GM18907 (cell line): Measurements from ENCODE around the gene SS18L1.
A peak's percentile ranks its signal among the peaks of the same experiment; 100 is the strongest.
"Not testable (repeated sequence)": the region's sequence is repeated elsewhere in the genome, so short reads cannot be mapped to it uniquely, and the experiment has no call there.

Experiments
- ATAC-seq: cut with Tn5 transposase; IDR thresholded peaks from one replicate; pipeline ENCODE4 v1.9.1; 2021; ENCODE audit warnings: mild to moderate bottlenecking, moderate library complexity; ENCODE audit not compliant: unreplicated experiment

The SS18L1 gene

DNA sequence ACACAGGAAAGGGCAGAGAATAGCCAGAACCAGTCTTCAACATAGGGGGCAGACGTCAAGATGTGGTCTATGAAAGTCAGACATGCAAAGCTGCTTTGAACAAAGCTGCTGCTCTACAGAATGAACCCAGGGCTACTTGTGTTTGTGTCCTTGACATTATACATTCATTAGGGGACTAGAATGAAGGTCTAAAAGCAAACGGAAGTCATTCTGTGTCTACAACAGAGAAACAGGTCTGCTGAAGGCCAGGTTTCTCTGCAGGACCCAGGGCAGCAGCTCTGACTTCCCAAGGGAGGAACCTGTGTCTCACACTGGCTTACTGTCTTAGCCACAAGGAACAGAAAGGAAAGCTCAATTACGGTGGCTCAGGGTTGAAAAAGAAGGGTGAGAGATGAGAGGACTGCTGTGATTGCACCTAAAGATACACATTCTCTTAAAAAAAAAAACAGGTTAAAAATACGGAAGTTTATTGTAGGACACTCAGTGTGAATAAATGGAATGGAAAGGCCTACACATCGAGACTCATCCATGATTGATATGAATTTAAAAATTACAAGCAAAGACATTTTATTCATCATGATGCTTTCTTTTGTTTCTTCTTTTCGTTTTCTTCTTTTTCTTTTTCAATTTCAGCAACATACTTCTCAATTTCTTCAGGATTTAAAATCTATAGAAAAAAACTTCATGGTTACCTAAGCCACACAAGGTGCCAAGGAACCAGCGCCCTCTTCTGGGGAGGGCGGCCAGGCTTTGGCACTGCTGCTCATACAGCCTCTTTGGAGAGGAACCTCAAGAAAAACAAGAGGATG lies 7.1 kb upstream of the SS18L1 start:
- no peak for ATAC-seq

DNA sequence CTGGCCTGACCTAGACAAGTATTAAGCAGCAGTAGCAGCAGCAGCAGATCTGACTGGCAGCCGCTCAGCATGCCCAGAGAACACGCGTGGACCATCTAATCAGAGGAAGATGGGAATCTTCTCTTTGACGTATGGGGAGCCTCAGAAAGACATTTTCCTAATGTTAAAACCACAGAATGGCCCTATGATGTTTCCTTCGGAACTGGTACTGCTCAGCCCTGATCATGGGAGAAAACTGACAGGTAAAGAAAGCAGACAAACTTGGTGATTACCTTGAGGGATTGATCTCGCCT lies 6.5 kb upstream of the SS18L1 start:
- ATAC-seq, result no peak

DNA sequence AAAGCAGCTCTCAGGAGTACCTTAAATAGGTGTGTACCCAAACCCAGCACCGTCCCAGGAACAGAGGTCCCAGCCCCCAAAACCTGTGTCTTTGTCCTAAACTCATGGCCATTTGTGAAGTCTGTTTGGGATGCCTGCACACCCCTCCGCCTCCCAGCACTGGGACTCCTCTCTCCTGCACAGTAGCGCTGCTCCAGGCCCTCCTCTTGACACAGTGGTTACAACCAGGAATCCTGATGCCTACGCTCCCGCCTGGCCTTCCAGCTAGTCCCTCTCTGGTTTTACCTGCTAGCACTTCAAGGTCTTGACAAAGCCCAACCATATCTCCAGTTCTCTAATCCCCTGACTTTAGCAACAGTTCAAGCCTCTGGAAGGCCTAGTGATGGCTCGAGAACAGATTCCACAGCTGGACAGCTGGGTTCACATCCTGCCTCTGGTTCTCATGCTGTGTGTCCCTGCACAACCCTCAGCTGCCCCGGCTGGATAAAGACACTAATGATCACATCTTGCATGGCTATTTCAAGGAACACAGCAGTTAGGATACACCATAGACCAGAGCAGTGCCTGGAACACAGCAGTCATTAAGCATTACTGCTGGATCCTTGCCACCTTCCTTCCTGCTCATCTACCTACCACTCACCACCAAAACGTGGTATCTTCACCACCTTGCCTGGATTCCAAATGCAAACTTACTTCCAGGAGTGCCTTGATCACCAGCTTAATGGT lies 5.9 kb upstream of the SS18L1 start:
- no peak for ATAC-seq

DNA sequence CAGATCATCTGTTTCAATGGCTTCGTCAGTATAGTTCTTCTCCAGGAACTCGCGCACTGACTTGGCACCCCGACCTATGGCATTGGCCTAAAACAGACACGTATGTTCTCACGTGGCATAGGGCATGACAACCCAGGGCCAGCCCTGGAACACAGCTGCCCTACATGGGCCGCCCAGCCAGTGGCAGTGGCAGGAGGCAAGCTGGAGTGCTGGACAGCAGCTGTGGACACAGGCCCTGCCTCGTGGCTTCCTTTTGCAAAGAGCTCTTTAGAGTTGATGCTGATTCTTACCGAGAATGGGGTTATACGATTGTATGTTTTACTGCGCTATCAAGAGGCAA lies 5.4 kb upstream of the SS18L1 start:
- ATAC-seq, result no peak

DNA sequence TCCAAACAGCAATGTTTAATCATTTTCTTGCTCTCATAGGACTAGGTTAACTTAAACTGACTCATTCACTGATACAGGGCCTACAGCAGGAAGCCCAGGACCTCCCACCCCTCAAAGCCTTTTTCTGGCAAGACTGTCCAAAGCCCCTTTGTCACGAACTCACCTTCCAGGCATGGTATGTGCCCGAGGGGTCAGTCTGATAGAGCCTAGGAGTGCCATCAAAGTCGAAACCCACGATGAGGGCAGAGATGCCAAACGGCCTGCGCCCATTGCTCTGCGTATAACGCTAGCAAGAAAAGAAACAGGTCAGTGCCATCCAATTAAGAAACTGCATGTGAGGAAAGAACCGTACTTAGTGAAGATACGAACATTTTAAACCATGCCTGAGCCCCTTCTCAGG lies 4.7 kb upstream of the SS18L1 start:
- no peak for ATAC-seq

DNA sequence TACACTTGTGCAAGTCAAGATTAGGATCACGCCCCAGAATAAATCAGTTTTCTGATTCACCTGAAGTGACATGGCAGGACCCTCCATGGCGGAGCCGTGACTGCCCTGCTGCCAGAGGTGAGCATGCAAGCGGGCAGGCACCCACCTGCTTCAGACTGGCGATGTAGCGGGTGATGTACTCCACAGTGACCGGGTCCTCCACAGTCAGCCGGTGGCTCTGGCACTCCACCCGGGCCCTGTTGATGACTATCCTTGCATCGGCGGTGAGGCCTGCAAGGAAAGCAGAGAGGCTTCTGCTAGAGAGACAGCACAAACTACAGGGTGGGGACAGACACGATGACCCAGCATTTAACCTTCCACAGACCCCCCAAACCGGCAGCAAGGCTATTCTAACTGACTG lies 3.9 kb upstream of the SS18L1 start:
- ATAC-seq, result no peak

DNA sequence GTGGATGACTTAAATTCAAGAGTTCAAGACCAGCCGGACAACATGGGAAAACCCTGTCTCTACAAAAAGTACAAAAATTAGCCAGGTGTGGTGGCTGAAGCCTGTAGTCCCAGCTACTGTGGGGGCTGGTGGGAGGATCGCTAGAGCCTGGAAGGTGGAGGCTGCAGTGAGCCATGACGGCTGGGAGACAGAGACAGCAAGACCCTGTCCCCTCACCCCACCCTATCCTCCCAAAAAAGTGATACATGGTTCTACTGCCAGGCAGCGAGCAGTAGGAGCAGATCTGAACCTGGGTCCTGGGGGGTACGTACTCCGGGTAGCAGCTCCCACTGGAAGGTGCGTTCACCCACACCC lies 2.5 kb upstream of the SS18L1 start:
- ATAC-seq, result no peak

DNA sequence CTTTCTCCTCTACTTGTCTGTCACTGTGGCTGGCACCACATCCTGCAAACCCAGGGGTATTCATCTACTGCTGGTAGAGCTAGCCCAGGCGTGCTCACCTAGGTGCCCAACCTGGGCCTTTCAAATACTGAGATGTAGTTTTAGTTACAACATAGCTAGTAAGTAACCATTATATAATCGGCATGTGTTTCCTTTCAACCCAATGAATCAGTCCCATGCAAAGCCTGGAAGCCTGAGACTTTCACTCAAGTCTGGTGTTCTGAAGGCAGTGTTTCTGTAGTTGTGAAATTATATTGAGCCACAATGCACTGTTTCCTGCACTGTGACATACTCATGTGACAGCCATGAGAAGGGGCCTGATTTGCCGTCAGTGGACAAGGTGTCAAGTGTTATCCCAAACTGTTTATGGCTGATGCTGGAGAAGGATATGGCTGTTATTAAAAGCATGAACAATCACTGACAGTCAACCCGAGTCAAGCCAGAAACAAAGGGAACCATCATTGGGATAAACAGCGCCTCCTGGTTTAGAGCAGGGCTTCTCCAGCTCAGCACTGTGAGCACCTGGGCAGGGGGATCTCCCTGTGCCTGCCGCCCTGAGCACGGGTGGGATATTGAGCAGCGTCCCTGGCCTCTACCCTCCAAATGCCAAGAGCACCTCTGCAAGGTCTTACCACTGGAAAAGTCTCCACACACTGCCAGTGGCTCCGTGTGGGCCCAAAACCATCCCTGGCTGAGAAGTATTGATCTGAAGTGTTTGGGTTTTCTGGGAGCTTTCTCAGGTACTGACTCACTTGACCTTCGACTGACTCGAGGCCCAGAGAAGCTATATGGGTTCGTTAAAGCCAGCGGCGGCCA lies 1.9 kb upstream of the SS18L1 start:
- no peak for ATAC-seq

DNA sequence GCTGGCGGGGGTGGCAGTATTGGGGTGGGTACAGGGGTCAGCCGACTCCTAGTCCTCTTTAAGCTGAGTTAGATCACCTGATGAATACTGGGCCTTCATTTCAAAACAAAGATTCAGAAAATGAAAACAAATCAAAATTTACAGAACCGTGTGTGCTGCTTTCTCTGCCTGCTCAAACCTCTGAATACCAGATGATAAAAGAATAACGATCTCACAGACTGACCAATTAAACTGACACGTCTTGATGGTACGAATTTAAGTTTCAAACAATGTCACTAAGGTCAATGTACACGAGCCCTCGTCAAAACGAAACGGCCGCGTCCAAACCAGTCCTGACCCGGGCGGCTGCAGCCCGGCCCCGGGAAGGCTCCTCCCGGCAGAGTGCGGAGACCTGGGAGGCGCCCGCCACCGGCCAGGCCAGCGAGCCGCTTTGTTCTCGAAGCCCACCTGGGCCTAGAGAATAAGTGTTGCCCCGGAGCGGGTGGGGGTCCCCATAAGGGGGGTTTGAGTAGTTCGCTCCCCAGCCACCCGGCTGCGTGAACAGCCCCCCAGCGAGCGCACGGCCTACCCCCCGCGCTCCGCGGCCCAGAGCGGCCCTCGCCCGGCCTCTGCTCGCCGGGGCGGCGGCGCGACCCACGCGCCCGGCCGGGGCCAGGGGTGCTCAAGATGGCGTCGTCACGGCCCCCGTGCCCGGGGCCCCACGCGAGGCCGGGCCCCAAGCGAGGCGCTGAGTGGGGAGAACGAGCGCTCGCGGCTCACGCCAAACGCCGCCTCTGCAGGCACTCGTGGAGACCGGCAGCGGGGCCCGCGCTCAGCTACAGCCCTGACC lies 1.1 kb upstream of the SS18L1 start:
- ATAC-seq, result peak; percentile 28

DNA sequence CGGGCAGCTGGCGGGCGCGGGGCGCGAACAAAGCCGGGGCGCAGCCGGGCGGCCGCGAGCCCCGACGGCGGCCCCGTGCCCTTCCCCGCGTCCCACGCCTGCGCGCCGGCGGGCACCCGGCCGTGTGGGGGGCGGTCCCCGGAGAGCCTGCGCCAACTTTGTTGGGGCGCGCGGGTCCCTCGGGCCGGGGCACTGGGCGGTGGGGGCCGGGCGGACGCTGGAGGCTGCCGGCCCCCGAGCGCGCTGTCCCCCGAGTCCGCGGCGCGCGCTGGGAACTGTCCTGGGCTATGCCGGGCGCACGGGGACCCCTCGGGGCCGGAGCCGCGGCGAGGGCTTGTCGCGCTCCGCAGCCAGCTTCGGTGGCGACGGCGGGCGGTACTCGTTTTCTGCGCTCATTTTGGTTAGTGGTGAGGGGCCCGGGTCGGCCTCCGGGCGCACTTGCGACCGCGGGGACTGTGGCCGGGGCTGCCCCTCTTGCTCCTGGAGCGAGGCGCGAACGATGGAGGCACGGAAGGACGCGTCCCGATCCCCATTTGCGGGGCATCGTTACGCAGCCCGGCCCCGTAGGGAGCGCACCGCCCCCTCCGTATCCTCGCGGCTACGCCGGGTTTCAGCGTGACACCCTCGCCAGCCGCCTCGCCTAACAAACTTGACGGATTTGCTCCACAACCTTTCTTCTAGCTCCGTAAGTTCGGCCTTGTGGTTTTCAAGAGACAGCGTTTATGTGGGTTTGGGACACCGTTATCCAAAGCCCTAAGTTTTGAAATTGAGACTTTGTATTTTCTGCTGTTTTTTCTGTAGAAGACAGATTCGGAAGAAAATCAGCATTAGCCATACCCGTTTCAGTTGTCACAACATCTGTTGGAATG lies 622 bp downstream of the SS18L1 start:
- ATAC-seq, result peak; percentile 21

DNA sequence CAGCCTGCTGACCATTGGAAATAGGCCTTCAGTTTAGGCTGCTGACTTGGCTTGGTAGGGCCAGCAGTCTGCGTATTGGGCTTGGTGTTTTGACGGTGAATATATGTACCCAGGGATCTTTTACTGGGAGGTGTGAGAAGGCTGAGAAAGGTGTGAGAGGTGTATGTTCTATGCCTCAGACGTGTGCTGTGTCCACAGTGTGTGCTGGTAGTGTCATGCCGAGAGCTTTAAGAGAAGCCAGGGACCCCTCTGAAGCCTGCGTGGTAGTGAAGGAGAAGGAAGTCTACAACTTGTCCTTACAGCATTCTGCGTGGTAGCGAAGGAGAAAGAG lies 2.1 kb downstream of the SS18L1 start:
- no peak for ATAC-seq

DNA sequence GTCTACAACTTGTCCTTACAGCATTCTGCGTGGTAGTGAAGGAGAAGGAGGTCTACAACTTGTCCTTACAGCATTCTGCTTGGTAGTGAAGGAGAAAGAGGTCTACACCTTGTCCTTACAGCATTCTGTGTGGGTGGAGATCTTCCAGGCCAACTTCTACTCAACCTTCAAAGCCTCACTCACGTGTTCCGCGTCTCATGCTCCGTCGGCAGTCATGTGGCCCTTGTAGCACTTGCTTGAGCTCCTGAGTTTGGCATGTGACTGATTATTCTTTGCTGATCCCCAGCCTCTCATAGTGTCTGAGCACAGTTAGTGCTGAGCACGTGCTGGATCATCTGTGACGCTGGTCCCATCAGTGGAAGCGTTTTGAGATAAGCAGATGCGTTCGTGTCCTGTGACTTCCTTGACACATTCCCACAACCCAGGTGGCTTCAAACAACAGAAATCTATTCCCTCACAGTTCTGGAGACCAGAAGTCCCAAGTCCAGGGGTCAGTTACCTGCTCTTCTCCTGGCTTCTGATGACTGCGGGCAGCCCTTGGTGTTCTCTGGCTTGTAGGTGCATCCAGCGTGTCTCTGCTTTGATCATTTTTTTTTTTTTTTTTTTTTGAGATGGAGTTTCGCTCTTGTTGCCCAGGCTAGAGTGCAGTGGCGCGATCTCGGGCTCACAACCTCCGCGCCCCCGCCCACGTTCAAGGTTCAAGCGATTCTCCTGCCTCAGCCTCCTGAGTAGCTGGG lies 2.6 kb downstream of the SS18L1 start:
- ATAC-seq, result no peak

DNA sequence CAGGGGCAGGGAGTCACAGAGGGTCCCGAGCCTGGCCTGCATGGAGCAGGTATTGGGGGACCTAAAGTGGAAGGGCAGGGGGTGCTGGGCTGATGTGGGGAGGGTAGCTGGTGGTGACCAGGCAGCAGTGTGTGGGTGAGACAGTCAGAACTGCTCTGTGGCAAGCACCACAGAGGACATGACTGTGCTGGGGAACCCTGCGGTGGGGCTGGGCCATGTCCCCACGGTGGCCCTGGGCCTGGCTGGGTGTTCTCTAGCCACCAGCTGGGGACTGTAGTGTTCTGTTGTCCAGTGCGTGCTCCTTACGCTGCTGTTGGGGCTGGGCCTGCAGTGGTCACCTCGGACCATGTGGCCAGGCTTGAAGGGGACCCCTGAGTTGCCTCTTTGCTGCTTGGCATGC lies 3.6 kb downstream of the SS18L1 start:
- ATAC-seq, result no peak

DNA sequence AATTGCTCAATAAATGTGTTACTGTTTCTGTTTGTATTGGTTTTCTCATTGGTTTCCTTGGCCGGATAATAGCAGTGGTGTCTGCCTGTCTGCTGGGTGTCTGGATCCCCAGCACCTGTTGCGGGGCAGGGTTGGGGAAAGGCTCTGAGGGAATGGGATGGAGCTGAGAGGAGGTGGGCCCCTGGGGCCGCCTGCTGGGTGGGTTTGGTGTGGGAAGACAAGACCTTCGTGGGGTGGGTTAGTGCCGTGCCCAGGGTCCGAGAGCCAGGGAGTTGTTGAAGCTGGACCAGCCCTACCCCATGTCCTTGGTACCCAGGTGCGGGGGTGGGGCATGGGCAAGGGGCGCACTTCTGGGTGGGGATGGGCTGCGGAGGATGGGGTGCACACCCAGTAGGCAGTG lies 4.0 kb downstream of the SS18L1 start:
- no peak for ATAC-seq

DNA sequence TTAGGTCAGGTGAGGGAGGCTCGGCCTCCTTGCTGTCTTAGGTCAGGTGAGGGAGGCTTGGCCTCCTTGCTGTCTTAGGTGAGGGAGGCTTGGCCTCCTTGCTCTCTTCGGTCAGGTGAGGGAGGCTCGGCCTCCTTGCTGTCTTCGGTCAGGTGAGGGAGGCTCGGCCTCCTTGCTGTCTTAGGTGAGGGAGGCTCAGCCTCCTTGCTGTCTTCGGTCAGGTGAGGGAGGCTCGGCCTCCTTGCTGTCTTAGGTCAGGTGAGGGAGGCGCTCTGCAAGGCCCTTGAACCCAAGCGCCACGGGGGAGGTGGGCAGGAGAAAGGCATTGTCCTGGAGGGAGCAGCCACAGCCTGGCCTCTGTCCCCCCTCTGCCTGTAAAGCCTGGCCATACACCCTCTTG lies 4.8 kb downstream of the SS18L1 start:
- ATAC-seq, result not testable (repeated sequence)

DNA sequence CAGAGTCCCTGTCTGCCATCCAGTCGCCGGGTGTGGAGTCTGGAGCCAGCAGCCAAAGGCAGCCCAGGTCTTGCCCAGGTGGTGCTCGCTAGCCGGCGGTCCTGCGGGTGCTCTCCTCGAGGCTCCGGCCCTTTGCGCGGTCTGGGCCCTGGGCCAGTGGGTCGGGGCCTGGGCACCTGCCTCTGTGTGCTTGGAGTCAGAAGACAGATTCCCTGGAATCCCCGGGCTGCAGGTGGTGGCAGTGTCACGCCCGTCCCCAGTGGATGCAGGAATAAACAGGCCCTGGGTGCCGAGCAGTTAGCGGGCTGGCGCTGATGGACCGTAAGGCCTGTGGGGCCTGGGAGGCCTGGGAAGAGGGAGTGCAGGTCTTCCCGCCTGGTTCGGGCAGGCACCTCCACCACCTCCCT lies 5.3 kb downstream of the SS18L1 start:
- ATAC-seq, result no peak

DNA sequence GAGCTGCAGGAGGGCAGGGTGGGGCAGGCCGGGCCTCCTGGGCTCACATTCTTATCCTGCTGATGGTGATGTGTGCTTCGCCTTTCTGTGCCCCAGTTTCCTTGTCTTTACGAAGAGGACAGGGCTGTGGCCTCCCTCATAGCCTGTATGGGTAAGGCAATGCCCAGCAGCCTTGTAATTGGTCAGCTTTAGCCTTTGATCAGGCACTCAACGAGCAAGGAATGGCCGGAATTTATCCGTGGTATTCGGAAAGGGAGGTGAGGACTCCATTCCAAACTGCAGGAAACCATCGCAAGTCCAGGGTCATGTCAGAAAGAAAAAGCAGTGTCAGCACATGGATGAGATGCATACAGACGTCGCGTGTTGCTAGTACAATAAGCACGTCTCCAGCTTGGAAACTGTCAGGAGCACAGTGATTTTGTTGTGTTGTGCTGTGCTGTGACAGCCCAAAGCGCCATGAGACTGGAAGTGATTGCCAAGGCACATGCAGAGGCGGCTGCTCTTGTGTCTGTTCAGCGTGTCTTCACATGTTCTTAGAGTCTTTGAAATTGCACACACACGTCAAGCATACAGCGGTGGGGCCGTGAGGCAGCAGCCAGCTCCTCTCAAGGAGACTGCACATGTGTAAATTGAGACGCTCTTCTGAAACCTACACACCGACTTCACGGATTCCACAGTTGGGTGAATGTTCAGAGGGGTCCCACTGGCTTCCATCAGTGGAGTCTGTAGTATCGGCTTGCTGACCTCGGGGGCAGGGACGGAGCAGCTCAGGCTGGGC lies 6.2 kb downstream of the SS18L1 start:
- ATAC-seq, result no peak

DNA sequence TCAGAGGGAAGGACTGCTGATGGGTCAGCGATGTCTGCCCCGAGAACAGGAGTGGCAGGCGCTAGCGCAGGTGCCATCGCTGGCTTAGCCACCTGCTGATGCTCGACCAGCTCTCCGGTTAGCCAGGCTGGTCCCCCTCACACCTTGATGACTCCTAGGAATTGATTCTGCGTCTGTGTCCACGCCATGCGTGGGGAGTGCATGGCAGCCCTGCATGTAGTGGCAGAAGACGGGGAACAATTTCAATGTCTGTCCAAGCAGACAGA lies 6.7 kb downstream of the SS18L1 start:
- no peak for ATAC-seq

DNA sequence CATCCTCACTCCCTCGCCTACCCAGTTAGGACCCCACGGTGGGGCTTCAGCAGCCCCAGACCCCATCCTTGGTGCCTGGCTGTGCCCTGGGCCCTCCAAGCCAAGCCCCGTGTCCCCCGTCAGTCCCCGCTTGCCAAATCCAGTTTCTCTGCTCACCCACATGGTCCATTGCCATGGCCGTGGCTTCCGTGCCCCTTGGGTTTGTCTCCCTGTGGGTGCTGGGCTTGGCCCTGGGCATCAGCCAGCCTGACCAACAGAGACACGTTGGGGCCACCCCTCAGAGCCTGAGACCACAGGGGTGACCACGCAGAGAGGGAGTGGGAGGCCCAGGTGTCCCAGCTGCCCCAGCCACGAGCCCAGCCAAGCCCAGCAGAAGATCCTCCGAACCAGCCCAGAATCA lies 7.7 kb downstream of the SS18L1 start:
- no peak for ATAC-seq
